A673 (cell line): Measurements from ENCODE around the gene ADCY4. TPM values are rescaled to one million over a fixed set of nuclear protein-coding genes. Genes with fewer than 3 reads are reported as not detected.

Experiments
- BruUV-seq: library from RNA; stranded (reverse); fragments of 400-500 nt; replicated peaks from 2 replicates; lab custom pipeline; 2021; lab: Mats Ljungman, UMichigan
- CTCF ChIA-PET: fragments of 300-600 bp; sonication (Branson Sonifier 250); formaldehyde crosslinking; loops from one replicate; lab custom pipeline; 2022; ENCODE audit warnings: antibody characterized with exemption; lab: Charles Lee
- POLR2A ChIA-PET: fragments of 300-600 bp; sonication (Branson Sonifier 250); formaldehyde crosslinking; loops from one replicate; lab custom pipeline; 2022; ENCODE audit warnings: antibody characterized with exemption; ENCODE audit not compliant: low non-redundant PET; lab: Charles Lee
- DNase-seq: peaks from one replicate; pipeline ENCODE4 v3.0.0-alpha.2; 2015; ENCODE audit warnings: low spot score
- H3K27ac ChIP-seq: fragments of 200-600 bp; sonication (generic); 2 replicates; pipeline ENCODE4 v1.5.1; 2016; ENCODE audit warnings: mixed run types, low read depth, mild to moderate bottlenecking, mixed read lengths, antibody characterized with exemption, low read length; ENCODE audit not compliant: poor library complexity, severe bottlenecking
- H3K27me3 ChIP-seq: fragments of 200-600 bp; sonication (generic); replicated peaks from 2 replicates; pipeline ENCODE4 v1.6.1; 2017; ENCODE audit warnings: mixed run types, low read depth, mild to moderate bottlenecking, mixed read lengths, antibody characterized with exemption, low read length; ENCODE audit not compliant: insufficient read depth, poor library complexity
- H3K36me3 ChIP-seq: fragments of 200-600 bp; sonication (generic); 2 replicates; pipeline ENCODE4 v1.6.1; 2016; ENCODE audit warnings: mixed run types, mild to moderate bottlenecking, mixed read lengths, antibody characterized with exemption, low read length; ENCODE audit not compliant: insufficient read depth, poor library complexity, severe bottlenecking
- H3K4me1 ChIP-seq: fragments of 200-600 bp; sonication (generic); 2 replicates; pipeline ENCODE4 v1.6.1; 2017; ENCODE audit warnings: mixed run types, mild to moderate bottlenecking, mixed read lengths, antibody characterized with exemption, low read length; ENCODE audit not compliant: insufficient read depth, poor library complexity, severe bottlenecking
- H3K4me3 ChIP-seq: fragments of 200-600 bp; sonication (generic); 2 replicates; pipeline ENCODE4 v1.5.1; 2016; ENCODE audit warnings: low read depth, mixed run types, mild to moderate bottlenecking, mixed read lengths, low read length; ENCODE audit not compliant: poor library complexity, severe bottlenecking
- H3K9me3 ChIP-seq: fragments of 200-600 bp; sonication (generic); 2 replicates; pipeline ENCODE4 v1.6.1; 2016; ENCODE audit warnings: mixed run types, low read depth, mild to moderate bottlenecking, mixed read lengths, antibody characterized with exemption, low read length; ENCODE audit not compliant: poor library complexity, severe bottlenecking
- EZH2 ChIP-seq: fragments of 200-600 bp; sonication (generic); IDR thresholded peaks from 2 replicates; pipeline ENCODE4 v1.6.1; 2017; ENCODE audit warnings: borderline replicate concordance, low read depth, mild to moderate bottlenecking, mixed read lengths, antibody characterized with exemption, low read length; ENCODE audit not compliant: poor library complexity, severe bottlenecking
- intact Hi-C: fragments of 100-400 bp; cut with micrococcal nuclease; formaldehyde crosslinking; loops from one replicate; pipeline ENCODE4 v1.10.0; 2022; ENCODE audit not compliant: unreplicated experiment
- total RNA-seq: library from RNA; stranded (reverse); gene quantifications from 2 replicates; pipeline ENCODE4 v1.2.3, GENCODE V29; 2021
- TF ChIP-seq, protein P1 (sequence below): fragments of 300-800, 200-600 bp; sonication (generic); conservative IDR thresholded peaks from 2 replicates; pipeline ENCODE4 v1.5.1; 2017; ENCODE audit warnings: low read depth, mild to moderate bottlenecking, antibody characterized with exemption, low read length, moderate library complexity, mixed read lengths

Gene ADCY4
- total RNA-seq, 1 experiment from 2014 or later: 0.84 TPM

DNA sequence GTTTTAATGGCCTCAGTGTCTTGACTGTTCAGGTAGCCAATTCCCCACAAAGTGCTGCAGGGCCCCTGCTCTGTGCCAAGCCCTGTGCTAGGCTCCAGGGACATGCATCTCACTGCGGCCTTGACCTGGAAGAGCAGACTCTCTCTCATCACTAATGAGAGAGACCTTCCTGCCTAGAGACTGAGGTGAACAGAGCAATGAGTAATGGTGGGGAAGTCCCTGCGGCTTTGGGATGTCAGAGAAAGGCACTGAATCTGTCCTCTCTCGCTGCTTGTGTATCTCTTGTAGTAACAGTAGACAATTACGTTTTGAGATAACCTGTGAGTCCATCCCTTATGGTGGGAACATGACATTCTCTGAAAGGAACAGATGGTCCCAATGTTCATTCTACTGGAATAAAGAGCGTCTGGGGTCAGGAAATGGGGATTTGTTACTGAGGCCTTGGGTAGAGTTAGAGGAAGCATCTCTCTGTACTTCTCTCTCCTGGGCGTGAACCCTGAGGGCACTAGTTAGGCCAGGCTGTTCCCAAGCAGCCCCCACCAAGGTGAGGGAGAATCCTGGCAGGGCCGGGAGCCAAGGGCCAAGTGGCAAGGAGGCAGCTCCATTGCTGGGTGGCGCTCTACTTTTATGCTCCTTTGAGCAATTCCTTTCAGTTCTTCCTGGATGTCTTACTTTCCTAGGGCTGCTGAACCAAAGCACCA is 46.6 kb upstream of the ADCY4 start:
- no peak overlapping the region for H3K27ac ChIP-seq
- intact Hi-C loops: no loop called here
- ChIA-PET POLR2A (no interaction called here), CTCF (no interaction called here)
- DNase-seq: no peak
- no peaks in the 10 kb centered on the region for H3K9me3 ChIP-seq
- TF ChIP-seq, protein P1, sequence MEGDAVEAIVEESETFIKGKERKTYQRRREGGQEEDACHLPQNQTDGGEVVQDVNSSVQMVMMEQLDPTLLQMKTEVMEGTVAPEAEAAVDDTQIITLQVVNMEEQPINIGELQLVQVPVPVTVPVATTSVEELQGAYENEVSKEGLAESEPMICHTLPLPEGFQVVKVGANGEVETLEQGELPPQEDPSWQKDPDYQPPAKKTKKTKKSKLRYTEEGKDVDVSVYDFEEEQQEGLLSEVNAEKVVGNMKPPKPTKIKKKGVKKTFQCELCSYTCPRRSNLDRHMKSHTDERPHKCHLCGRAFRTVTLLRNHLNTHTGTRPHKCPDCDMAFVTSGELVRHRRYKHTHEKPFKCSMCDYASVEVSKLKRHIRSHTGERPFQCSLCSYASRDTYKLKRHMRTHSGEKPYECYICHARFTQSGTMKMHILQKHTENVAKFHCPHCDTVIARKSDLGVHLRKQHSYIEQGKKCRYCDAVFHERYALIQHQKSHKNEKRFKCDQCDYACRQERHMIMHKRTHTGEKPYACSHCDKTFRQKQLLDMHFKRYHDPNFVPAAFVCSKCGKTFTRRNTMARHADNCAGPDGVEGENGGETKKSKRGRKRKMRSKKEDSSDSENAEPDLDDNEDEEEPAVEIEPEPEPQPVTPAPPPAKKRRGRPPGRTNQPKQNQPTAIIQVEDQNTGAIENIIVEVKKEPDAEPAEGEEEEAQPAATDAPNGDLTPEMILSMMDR: no peak
- TF ChIP-seq EZH2: no peak
- H3K27me3 ChIP-seq: no peaks in the 10 kb centered on the region
- no TSS peak for BruUV-seq
- H3K4me1 ChIP-seq: no peaks in the 10 kb centered on the region
- no peaks in the 10 kb centered on the region for H3K36me3 ChIP-seq
- no peak overlapping the region for H3K4me3 ChIP-seq

DNA sequence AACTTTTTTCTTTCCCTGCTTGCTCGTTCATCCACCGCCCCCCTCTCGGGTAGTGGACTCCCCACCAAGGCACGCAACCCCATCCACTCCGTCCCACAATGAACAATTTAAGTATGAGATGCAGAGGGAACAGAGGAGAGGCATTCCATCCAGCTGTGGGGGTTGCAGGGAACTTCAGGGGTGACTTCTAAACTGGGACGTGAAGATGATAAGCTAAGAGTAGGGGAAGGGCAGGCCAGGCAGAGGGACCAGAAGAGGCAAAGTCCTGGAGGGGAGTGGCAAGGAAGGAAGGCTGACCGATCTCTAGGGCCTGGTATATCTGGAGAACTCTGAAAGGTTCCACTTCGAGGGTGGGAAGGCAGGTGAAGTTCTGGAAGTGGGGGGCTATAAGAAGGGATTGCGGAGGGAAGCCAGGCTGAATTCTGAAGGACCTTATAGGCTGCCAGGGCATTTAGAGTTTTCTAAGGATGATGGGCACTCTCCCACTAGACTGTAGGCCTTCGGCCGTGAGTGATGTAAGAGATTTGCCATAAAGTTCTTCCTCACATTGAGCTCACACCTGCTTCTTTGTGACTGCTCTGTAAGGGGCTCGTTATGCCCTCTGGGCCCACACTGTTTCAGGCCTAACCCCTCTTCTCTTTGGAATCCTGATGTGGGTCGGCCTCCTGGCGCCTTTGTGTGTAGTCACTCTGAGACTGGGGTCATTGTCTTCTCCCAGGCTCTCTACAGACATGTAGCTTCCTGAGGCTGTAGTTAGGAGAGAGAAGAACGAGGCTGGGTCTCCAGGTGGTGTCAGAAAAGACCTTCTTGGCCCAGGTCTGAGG is 45.2 kb upstream of the ADCY4 start:
- CTCF ChIA-PET: no interaction called here
- TF ChIP-seq, protein P1: no peak
- TF ChIP-seq EZH2: no peak

DNA sequence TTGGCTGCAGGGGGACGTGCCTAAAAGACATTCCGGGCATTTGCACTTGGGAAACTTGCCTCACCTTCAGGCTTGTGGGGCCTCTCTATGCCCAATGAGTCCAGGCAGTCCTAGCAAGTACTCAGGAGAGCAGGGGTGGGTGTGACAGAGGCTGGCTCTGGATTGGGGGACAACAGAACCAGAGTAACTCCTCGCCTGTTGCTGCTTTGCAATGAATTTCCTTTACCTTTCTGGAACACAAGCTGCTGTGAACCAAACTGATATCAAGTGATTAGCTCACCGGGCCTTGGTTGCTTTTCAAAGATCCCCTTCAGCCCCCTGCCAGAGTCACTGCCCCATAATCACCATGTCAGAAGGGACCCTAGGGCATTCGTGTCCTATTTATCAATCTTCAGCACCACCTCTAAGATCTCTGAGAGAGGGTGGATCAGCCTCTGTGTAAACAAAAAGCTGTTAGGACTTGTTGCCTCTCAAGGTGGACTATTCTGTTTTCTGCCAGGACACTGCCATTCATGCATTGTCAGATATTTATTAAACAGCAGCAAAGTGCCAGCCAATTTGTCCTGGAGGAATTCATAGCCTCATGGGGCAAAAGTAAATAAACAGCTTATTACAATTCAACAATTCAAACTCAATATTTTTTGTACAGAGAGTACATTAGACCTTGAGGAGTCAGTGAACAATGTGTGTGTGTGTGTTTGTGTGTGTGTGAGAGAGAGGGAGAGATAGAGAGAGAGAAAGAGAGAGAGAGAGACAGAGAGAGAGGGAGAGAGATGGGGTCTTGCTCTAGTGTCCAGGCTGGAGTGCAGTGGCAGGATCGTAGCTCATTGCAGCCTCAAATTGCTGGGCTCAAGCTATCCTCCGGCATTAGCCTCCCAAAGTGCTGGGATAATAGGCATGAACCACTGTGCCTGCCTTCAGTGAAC is 44.4 kb upstream of the ADCY4 start:
- Histone ChIP-seq H3K27me3 (no peaks in the 10 kb centered on the region), H3K27ac (no peak overlapping the region), H3K9me3 (no peaks in the 10 kb centered on the region), H3K36me3 (no peaks in the 10 kb centered on the region), H3K4me3 (no peak overlapping the region), H3K4me1 (no peaks in the 10 kb centered on the region)
- no TSS peak for BruUV-seq
- TF ChIP-seq, protein P1: no peak
- no peak for TF ChIP-seq EZH2
- POLR2A ChIA-PET: no interaction called here
- CTCF ChIA-PET: no interaction called here
- no peak for DNase-seq
- intact Hi-C loops: no loop called here

More for the DNA sequence above, 45.2 kb upstream of the ADCY4 start:
- Histone ChIP-seq H3K27me3 (no peaks in the 10 kb centered on the region), H3K9me3 (no peaks in the 10 kb centered on the region), H3K27ac (no peak overlapping the region), H3K36me3 (no peaks in the 10 kb centered on the region), H3K4me1 (no peaks in the 10 kb centered on the region), H3K4me3 (no peak overlapping the region)
- intact Hi-C loops: no loop called here
- POLR2A ChIA-PET: no interaction called here
- BruUV-seq: no TSS peak
- no peak for DNase-seq
